Psoas muscle (tissue), 8 donors: ENCODE measurements around the gene LPP. TPM values are rescaled to one million over a fixed set of nuclear protein-coding genes. Genes with fewer than 3 reads are reported as not detected.

Source experiments
- ATAC-seq, 4 donors: fragments of 200-7000 bp; cut with Tn5 transposase; one replicate each; pipeline ENCODE4 v1.9.1; 2020; ENCODE audit warnings: moderate library complexity in 3 of 4, mild to moderate bottlenecking in 2 of 4
- DNase-seq, 2 donors: peaks; one replicate each; pipeline ENCODE4 v3.0.0-alpha.2; 2020
- H3K27ac ChIP-seq: fragments of 200-600 bp; one replicate; pipeline ENCODE4 v1.8.0; 2022
- H3K27me3 ChIP-seq, 3 donors: fragments of 200-600 bp in 1 of 3; one replicate each; pipeline versions ENCODE4 v1.6.1 to v1.8.0; 2013 to 2022; ENCODE audit warnings: low read length in 2 of 3, mild to moderate bottlenecking in 2 of 3, moderate library complexity in 1 of 3; ENCODE audit not compliant: insufficient read depth in 3 of 3
- H3K36me3 ChIP-seq, 2 donors: fragments of 200-600 bp in 1 of 2; one replicate each; pipeline versions ENCODE4 v1.6.1 to v1.8.0; 2013 to 2022; ENCODE audit warnings: low read depth in 1 of 2, mild to moderate bottlenecking in 1 of 2, moderate library complexity in 1 of 2; ENCODE audit not compliant: insufficient read depth in 1 of 2
- H3K4me1 ChIP-seq: fragments of 200-600 bp; one replicate; pipeline ENCODE4 v1.8.0; 2022
- H3K4me3 ChIP-seq: fragments of 200-600 bp; one replicate; pipeline ENCODE4 v1.8.0; 2022; ENCODE audit warnings: mild to moderate bottlenecking
- H3K9me3 ChIP-seq: fragments of 200-600 bp; one replicate; pipeline ENCODE4 v1.8.0; 2022
- CTCF ChIP-seq: fragments of 200-600 bp; IDR thresholded peaks from one replicate; pipeline ENCODE4 v1.8.0; 2022; ENCODE audit warnings: antibody characterized with exemption
- WGBS, 3 donors: extraction: QIAGEN DNeasy Blood & Tissue Kit; methylation state at CpG; one replicate each; pipeline versions ENCODE4 v1.1.6 to v1.1.7; 2013; 5-methylcytosine and 5-hydroxymethylcytosine counted together
- intact Hi-C, 2 donors: fragments of 100-400 bp; cut with DNase I; formaldehyde crosslinking; loops; one replicate each; pipeline versions ENCODE4 v1.11.0 to v1.14.2; 2022
- polyA plus RNA-seq, 3 donors: library from polyadenylated mRNA; stranded (reverse); fragments of 200-250 nt; gene quantifications; one replicate each; pipeline ENCODE4 v1.2.3, GENCODE V29; 2013
- total RNA-seq, 4 donors: library from RNA; stranded (reverse); fragmentation: NEBNext Ultra II Directional in 2 of 4; extraction: Animal tissue kit (Norgen Biotek cat#: 25700) in 2 of 4; gene quantifications; one replicate each; pipeline versions ENCODE4 v1.2.1 to v1.2.4, GENCODE V29; 2021 to 2023
- donor health status: healthy with polysubstance abuse.
- donor health status: DM: no; HTN: no; CAD: no; lungs with moderate emphysema.
- donor health status: Bipolar disorder and iron deficiency.
- donor health status: healthy.
- donor health status: DM: yes; HTN: yes; CAD: no.
- donor health status: DM: no; HTN: no; CAD: no.
- donor health status: DM: no; HTN: no; CAD: no.
- donor health status: DM: yes; HTN: yes; CAD: no.

Gene LPP
- total and polyA plus RNA-seq, 7 donors: 2.6 to 80.3 (median 42.8) TPM

GRCh38 chr3:188188911-188189310, 35.0 kb downstream of the LPP start:
- Histone ChIP-seq H3K27me3 (no peaks in the 10 kb centered on the region), H3K4me3 (no peak overlapping the region), H3K9me3 (no peaks in the 10 kb centered on the region), H3K27ac (peak overlapping the region; percentile 92), H3K4me1 (peaks cover 71% of the 10 kb centered on the region), H3K36me3 (peaks cover 0 to 4% of the 10 kb centered on the region in 2 donors)
- intact Hi-C loops: loop anchor here in 1 of 2 donors (5.0 kb wide), 1 partner anchor 73 kb away; no protein-coding TSS in a partner anchor
- no peak for TF ChIP-seq CTCF
- ATAC-seq (no peak), DNase-seq (no peak)

GRCh38 chr3:188191460-188191859, 37.5 kb downstream of the LPP start:
- TF ChIP-seq CTCF: no peak
- H3K4me3 ChIP-seq: no peak overlapping the region
- ATAC-seq (no peak), DNase-seq (no peak)
- intact Hi-C loops: no loop called here
- peaks cover 0 to 4% of the 10 kb centered on the region in 2 donors for H3K36me3 ChIP-seq
- H3K9me3 ChIP-seq: no peaks in the 10 kb centered on the region
- H3K27me3 ChIP-seq: no peaks in the 10 kb centered on the region
- H3K27ac ChIP-seq: no peak overlapping the region
- peaks cover 63% of the 10 kb centered on the region for H3K4me1 ChIP-seq
- WGBS, 3 donors: 89 to 93% (median 90%) methylated on average over 3 of the region's 3 CpGs

- Histone ChIP-seq H3K27ac (no peak overlapping the region), H3K9me3 (no peaks in the 10 kb centered on the region)
Measured at GRCh38 chr3:188192034-188192433, 38.1 kb downstream of the LPP start.

GRCh38 chr3:188194332-188194731, 40.4 kb downstream of the LPP start:
- DNase-seq: no peak

More at GRCh38 chr3:188192034-188192433, 38.1 kb downstream of the LPP start:
- Histone ChIP-seq H3K27me3 (no peaks in the 10 kb centered on the region), H3K36me3 (peaks cover 0 to 4% of the 10 kb centered on the region in 2 donors), H3K4me1 (peaks cover 63% of the 10 kb centered on the region), H3K4me3 (no peak overlapping the region)
- intact Hi-C loops: no loop called here
- ATAC-seq (no peak), DNase-seq (no peak)
- no peak for TF ChIP-seq CTCF
- 96 to 98% (median 97%) methylated on average over 2 of the region's 2 CpGs for WGBS, 3 donors

More at GRCh38 chr3:188194332-188194731, 40.4 kb downstream of the LPP start:
- Histone ChIP-seq H3K9me3 (no peaks in the 10 kb centered on the region), H3K4me3 (no peak overlapping the region), H3K4me1 (peaks cover 55% of the 10 kb centered on the region), H3K36me3 (peaks cover 0 to 2% of the 10 kb centered on the region in 2 donors), H3K27ac (no peak overlapping the region), H3K27me3 (no peaks in the 10 kb centered on the region)
- 94 to 100% (median 96%) methylated on average over 2 of the region's 2 CpGs for WGBS, 3 donors
- TF ChIP-seq CTCF: no peak
- ATAC-seq: no peak
- intact Hi-C loops: no loop called here
